Right lobe of liver (tissue), 4 donors: Measurements from ENCODE around the gene CLEC3B.

Experiments
- POLR2A ChIP-seq: fragments of 450-650 bp; IDR thresholded peaks from one replicate; pipeline ENCODE4 v1.6.1; 2017; ENCODE audit warnings: antibody characterized with exemption, mild to moderate bottlenecking
- TF ChIP-seq, protein P1 (sequence below), 4 donors: fragments of 200-600 bp in 3 of 4; fragments of 450-650 bp in 1 of 4; IDR thresholded peaks; one replicate each; pipeline versions ENCODE4 v1.5.1 to v1.8.0; 2016 to 2022; ENCODE audit warnings: antibody characterized with exemption in 4 of 4, mild to moderate bottlenecking in 2 of 4
- donor health status: DM: no; HTN: no; CAD: no.
- donor health status: DM: no; HTN: no; CAD: no.
- donor health status: DM: no; HTN: yes; CAD: no.

DNA sequence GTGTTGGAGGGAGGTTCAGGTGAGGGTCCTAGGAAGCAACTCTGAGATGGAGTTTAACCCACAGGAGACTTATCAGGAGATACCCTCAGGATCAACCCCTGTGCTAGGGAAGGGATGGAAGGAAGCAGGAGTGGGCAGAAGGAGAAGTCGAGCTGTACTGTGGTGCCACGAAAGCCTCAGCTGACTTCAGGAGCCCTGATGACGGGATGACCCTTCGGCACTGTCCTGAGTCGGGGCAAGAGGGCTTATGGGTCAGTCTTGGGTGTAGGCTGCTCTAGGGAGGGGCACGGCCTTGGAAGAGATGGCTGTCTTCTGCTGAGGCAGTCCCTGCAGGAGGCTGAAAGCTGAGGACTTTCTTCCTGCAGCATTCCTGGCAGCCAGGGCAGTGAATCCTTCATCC is 7.7 kb downstream of the CLEC3B start:
- TF ChIP-seq, protein P1, sequence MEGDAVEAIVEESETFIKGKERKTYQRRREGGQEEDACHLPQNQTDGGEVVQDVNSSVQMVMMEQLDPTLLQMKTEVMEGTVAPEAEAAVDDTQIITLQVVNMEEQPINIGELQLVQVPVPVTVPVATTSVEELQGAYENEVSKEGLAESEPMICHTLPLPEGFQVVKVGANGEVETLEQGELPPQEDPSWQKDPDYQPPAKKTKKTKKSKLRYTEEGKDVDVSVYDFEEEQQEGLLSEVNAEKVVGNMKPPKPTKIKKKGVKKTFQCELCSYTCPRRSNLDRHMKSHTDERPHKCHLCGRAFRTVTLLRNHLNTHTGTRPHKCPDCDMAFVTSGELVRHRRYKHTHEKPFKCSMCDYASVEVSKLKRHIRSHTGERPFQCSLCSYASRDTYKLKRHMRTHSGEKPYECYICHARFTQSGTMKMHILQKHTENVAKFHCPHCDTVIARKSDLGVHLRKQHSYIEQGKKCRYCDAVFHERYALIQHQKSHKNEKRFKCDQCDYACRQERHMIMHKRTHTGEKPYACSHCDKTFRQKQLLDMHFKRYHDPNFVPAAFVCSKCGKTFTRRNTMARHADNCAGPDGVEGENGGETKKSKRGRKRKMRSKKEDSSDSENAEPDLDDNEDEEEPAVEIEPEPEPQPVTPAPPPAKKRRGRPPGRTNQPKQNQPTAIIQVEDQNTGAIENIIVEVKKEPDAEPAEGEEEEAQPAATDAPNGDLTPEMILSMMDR (IDR thresholded peaks at IDR 0.05): no peak
- TF ChIP-seq POLR2A: no peak
